ENCODE results near the gene SNAP91.

DNA sequence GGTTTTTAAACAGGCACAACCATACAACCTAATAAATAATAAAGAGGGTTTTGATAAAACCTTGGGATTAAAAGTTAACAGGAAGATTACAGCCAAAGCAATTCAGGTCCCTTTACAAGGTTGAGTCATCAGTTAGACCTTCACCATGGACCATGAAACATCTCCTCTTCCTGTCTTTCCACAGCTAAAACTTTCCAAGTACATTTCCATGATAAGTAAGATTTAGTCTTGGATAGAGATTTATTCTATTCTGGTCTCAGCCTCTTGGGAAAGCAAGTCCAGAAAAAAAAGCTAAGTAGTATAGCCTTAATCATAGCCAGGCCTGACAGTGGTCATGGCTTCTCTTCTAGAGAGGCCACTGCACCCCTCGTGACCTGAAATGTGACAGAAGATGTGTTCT, 199.5 kb downstream of the SNAP91 start:
- TF ChIP-seq YY1 (IDR thresholded peaks at IDR 0.05; ENCODE audit: insufficient read depth, insufficient read length) (no peak), ZNF274 (IDR thresholded peaks at IDR 0.05; ENCODE audit: low read depth, low read length) (no peak)

All from NT2/D1 (cell line).